Mammary epithelial cell (primary cell): ENCODE data around the gene SEMA4D.

Experiments
- CTCF ChIP-seq, 2 donors: IDR thresholded peaks in 1 of 2; conservative IDR thresholded peaks in 1 of 2; 2 replicates each; pipeline ENCODE4 v1.5.1; 2011 to 2012; ENCODE audit warnings: inconsistent platforms in 2 of 2, low read length in 2 of 2, mild to moderate bottlenecking in 2 of 2, control low read depth in 1 of 2, low read depth in 1 of 2; ENCODE audit not compliant: insufficient read depth in 1 of 2; ENCODE audit errors: extremely low read depth in 1 of 2
- EZH2 ChIP-seq: IDR thresholded peaks from 2 replicates; pipeline ENCODE4 v1.6.1; 2012; ENCODE audit warnings: low read length, inconsistent platforms, borderline replicate concordance

- TF ChIP-seq CTCF (conservative IDR thresholded peaks at IDR 0.05 in 1 of 2, IDR thresholded peaks at IDR 0.05 in 1 of 2; ENCODE audit: extremely low read depth in 1 of 2, insufficient read depth in 1 of 2, low read depth in 1 of 2, low read length in 2 of 2) (no peak), EZH2 (no peak)
These were observed 106.3 kb downstream of the SEMA4D start for GRCh38 chr9:89391585-89391984.
